ENCODE results near the gene DEPDC4. TPM values are rescaled to one million over a fixed set of nuclear protein-coding genes. Genes with fewer than 3 reads are reported as not detected.
"Not testable (repeated sequence)": the region's sequence is repeated elsewhere in the genome, so short reads cannot be mapped to it uniquely, and the experiment has no call there.

DEPDC4 gene
- total RNA-seq, 4 donors from 2014 or later = 0.64 to 2.3 (median 0.72) TPM; not detected in 1

GRCh38 chr12:100295764-100296555 lies 29.1 kb upstream of the DEPDC4 start:
- no peak for DNase-seq (ENCODE audit: low spot score in 2 of 2)
- no peak for TF ChIP-seq POLR2AphosphoS5 (IDR thresholded peaks at IDR 0.05)
- TF ChIP-seq CTCF (IDR thresholded peaks at IDR 0.05) = no peak
- TF ChIP-seq POLR2A (IDR thresholded peaks at IDR 0.05) = no peak
- no peak for TF ChIP-seq EP300 (IDR thresholded peaks at IDR 0.05)
- no peaks in the 10 kb centered on the region for H3K27me3 ChIP-seq
- H3K27ac ChIP-seq = no peak overlapping the region
- H3K4me1 ChIP-seq = no peaks in the 10 kb centered on the region
- no peak overlapping the region for H3K4me3 ChIP-seq
- peaks cover 41% of the 10 kb centered on the region for H3K36me3 ChIP-seq
- WGBS = 76% methylated on average over 4 of the region's 4 CpGs
- H3K9me3 ChIP-seq = no peaks in the 10 kb centered on the region

GRCh38 chr12:100294366-100294765 lies 27.5 kb upstream of the DEPDC4 start:
- H3K4me3 ChIP-seq; DNase-seq (ENCODE audit: low spot score in 2 of 2); H3K27ac ChIP-seq; H3K4me1 ChIP-seq; H3K27me3 ChIP-seq; H3K9me3 ChIP-seq: not testable (repeated sequence)
- WGBS = no CpG with 5 or more reads among the region's 24 CpGs
- peaks cover 29% of the 10 kb centered on the region for H3K36me3 ChIP-seq

- Histone ChIP-seq H3K4me3 (no peak overlapping the region), H3K36me3 (peaks cover 16% of the 10 kb centered on the region), H3K4me1 (no peaks in the 10 kb centered on the region), H3K27ac (no peak overlapping the region), H3K27me3 (no peaks in the 10 kb centered on the region), H3K9me3 (no peaks in the 10 kb centered on the region)
- WGBS = 73% methylated on average over 1 of the region's 1 CpG
- DNase-seq (ENCODE audit: low spot score in 2 of 2) = no peak
- TF ChIP-seq EP300 (IDR thresholded peaks at IDR 0.05) (no peak), CTCF (IDR thresholded peaks at IDR 0.05) (no peak), POLR2A (IDR thresholded peaks at IDR 0.05) (no peak), POLR2AphosphoS5 (IDR thresholded peaks at IDR 0.05) (no peak)
These were observed 26.1 kb upstream of the DEPDC4 start for GRCh38 chr12:100293017-100293416.

GRCh38 chr12:100290016-100290415 lies 23.1 kb upstream of the DEPDC4 start:
- DNase-seq (ENCODE audit: low spot score in 2 of 2) = no peak
- Histone ChIP-seq H3K27me3 (no peaks in the 10 kb centered on the region), H3K36me3 (peaks cover 17% of the 10 kb centered on the region), H3K4me3 (no peak overlapping the region), H3K4me1 (no peaks in the 10 kb centered on the region), H3K27ac (no peak overlapping the region), H3K9me3 (no peaks in the 10 kb centered on the region)
- TF ChIP-seq POLR2A (IDR thresholded peaks at IDR 0.05) (no peak), POLR2AphosphoS5 (IDR thresholded peaks at IDR 0.05) (no peak), CTCF (IDR thresholded peaks at IDR 0.05) (no peak), EP300 (IDR thresholded peaks at IDR 0.05) (no peak)
- 73% methylated on average over 3 of the region's 3 CpGs for WGBS

GRCh38 chr12:100289038-100289437 lies 22.2 kb upstream of the DEPDC4 start:
- peaks cover 26% of the 10 kb centered on the region for H3K36me3 ChIP-seq

GRCh38 chr12:100284556-100284955 lies 17.7 kb upstream of the DEPDC4 start:
- WGBS = 95% methylated on average over 12 of the region's 12 CpGs
- H3K4me3 ChIP-seq, H3K9me3 ChIP-seq: not testable (repeated sequence)

More at GRCh38 chr12:100289038-100289437, 22.2 kb upstream of the DEPDC4 start:
- Histone ChIP-seq H3K9me3 (no peaks in the 10 kb centered on the region), H3K27ac (no peak overlapping the region), H3K4me3 (no peak overlapping the region), H3K4me1 (no peaks in the 10 kb centered on the region), H3K27me3 (no peaks in the 10 kb centered on the region)
- 94% methylated on average over 5 of the region's 5 CpGs for WGBS
- DNase-seq (ENCODE audit: low spot score in 2 of 2) = no peak
- TF ChIP-seq EP300 (IDR thresholded peaks at IDR 0.05) (no peak), POLR2A (IDR thresholded peaks at IDR 0.05) (no peak), POLR2AphosphoS5 (IDR thresholded peaks at IDR 0.05) (no peak), CTCF (IDR thresholded peaks at IDR 0.05) (no peak)

More at GRCh38 chr12:100284556-100284955, 17.7 kb upstream of the DEPDC4 start:
- peaks cover 17% of the 10 kb centered on the region for H3K36me3 ChIP-seq
- H3K27ac ChIP-seq; DNase-seq (ENCODE audit: low spot score in 2 of 2); H3K27me3 ChIP-seq; H3K4me1 ChIP-seq: not testable (repeated sequence)
